Sigmoid colon (tissue), 4 donors: ENCODE measurements around the gene MYNN.

Experiments
- EP300 ChIP-seq, 4 donors: sonication (generic); formaldehyde crosslinking; IDR thresholded peaks; one replicate each; pipeline ENCODE4 v1.6.1; 2017; ENCODE audit warnings: antibody characterized with exemption in 4 of 4
- POLR2A ChIP-seq, 2 donors: fragments of 450-650 bp; IDR thresholded peaks; one replicate each; pipeline ENCODE4 v1.6.1; 2016; ENCODE audit warnings: antibody characterized with exemption in 2 of 2, mild to moderate bottlenecking in 2 of 2, moderate library complexity in 2 of 2

- TF ChIP-seq POLR2A (IDR thresholded peaks at IDR 0.05): no peak
- no peak for TF ChIP-seq EP300 (IDR thresholded peaks at IDR 0.05)
Measured at GRCh38 chr3:169750665-169751064, 22.5 kb upstream of the MYNN start.
